ENCODE results near the gene RGS3. TPM values are rescaled to one million over a fixed set of nuclear protein-coding genes. Genes with fewer than 3 reads are reported as not detected.
A peak's percentile ranks its signal among the peaks of the same experiment; 100 is the strongest.

Gene RGS3
- total RNA-seq, 1 experiment from 2014 or later, result 71.1 TPM

DNA sequence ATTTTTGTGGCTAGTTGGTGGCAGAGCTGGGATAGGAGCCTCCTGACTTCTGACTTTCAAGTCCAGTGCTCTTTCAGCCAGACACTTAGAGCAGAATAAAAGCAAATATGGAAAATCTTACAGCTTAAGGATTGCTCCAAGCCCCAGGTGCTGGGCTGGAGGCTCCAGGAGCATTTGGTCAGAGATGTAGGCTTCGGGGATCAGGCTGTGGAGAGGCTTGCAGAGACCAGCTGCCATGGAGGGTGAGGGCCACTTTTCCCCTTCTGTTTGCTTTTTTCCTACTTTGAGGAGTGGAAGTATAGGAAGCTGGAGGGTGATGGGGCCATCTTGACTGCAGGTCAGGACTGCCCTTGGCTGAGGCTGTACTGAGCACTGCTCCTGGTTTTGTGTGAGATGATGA, 58.9 kb downstream of the RGS3 start:
- BruUV-seq (replicated peaks), result no TSS peak
- TF ChIP-seq, protein P1, sequence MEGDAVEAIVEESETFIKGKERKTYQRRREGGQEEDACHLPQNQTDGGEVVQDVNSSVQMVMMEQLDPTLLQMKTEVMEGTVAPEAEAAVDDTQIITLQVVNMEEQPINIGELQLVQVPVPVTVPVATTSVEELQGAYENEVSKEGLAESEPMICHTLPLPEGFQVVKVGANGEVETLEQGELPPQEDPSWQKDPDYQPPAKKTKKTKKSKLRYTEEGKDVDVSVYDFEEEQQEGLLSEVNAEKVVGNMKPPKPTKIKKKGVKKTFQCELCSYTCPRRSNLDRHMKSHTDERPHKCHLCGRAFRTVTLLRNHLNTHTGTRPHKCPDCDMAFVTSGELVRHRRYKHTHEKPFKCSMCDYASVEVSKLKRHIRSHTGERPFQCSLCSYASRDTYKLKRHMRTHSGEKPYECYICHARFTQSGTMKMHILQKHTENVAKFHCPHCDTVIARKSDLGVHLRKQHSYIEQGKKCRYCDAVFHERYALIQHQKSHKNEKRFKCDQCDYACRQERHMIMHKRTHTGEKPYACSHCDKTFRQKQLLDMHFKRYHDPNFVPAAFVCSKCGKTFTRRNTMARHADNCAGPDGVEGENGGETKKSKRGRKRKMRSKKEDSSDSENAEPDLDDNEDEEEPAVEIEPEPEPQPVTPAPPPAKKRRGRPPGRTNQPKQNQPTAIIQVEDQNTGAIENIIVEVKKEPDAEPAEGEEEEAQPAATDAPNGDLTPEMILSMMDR (IDR thresholded peaks at IDR 0.05; ENCODE audit: insufficient read depth in 1 of 2, low read depth in 1 of 2, low read length in 1 of 2, severe bottlenecking in 1 of 2, unreplicated experiment in 1 of 2), result no peak
- peaks cover 32% of the 10 kb centered on the region for H3K4me1 Mint-ChIP-seq (ENCODE audit: low read depth, unreplicated experiment)
- no peaks in the 10 kb centered on the region for H3K9me3 Mint-ChIP-seq (ENCODE audit: unreplicated experiment)
- Histone ChIP-seq H3K4me3 (ENCODE audit: low read depth, low read length) (no peak overlapping the region), H3K4me1 (peaks cover 28% of the 10 kb centered on the region), H3K9me3 (no peaks in the 10 kb centered on the region), H3K27me3 (replicated peaks; ENCODE audit: control insufficient read depth, insufficient read depth, low read length) (no peaks in the 10 kb centered on the region), H3K36me3 (ENCODE audit: control insufficient read depth, insufficient read depth, low read length) (peaks cover 6% of the 10 kb centered on the region)
- CTCF ChIA-PET, result no interaction called here
- no peak for DNase-seq
- H3K27ac Mint-ChIP-seq (ENCODE audit: unreplicated experiment), result peak overlapping the region; percentile 59
- POLR2A ChIA-PET, result no interaction called here
- intact Hi-C loops (cut with micrococcal nuclease; ENCODE audit: unreplicated experiment), result loop anchor here (10.0 kb wide), 1 partner anchor 132 kb away; no protein-coding TSS in a partner anchor
- peaks cover 91% of the 10 kb centered on the region for H3K36me3 Mint-ChIP-seq (ENCODE audit: insufficient read depth, unreplicated experiment)
- H3K27me3 Mint-ChIP-seq (ENCODE audit: insufficient read depth, unreplicated experiment), result no peaks in the 10 kb centered on the region
- no peak overlapping the region for H3K4me3 Mint-ChIP-seq (ENCODE audit: unreplicated experiment)

DNA sequence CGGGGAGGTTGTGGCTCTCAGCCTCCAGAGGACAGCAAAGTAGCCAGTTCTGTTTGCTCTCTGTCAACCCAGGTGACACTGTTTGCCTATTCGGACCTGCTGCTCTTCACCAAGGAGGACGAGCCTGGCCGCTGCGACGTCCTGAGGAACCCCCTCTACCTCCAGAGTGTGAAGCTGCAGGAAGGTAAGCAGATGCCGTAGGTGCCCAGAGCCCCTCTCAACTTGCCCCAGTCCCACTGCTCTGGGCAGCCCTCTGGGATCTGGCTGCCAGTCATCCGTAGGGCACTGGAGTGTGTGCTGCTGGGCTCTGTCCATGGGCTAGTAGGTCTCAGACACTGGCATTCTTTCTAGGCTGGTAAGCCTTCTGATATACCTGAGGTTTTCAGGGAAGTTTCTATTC, 59.3 kb downstream of the RGS3 start:
- TF ChIP-seq, protein P1 (IDR thresholded peaks at IDR 0.05; ENCODE audit: insufficient read depth in 1 of 2, low read depth in 1 of 2, low read length in 1 of 2, severe bottlenecking in 1 of 2, unreplicated experiment in 1 of 2), result no peak
- Mint-ChIP-seq H3K27ac (ENCODE audit: unreplicated experiment) (peak overlapping the region; percentile 59), H3K36me3 (ENCODE audit: insufficient read depth, unreplicated experiment) (peaks cover 91% of the 10 kb centered on the region), H3K27me3 (ENCODE audit: insufficient read depth, unreplicated experiment) (no peaks in the 10 kb centered on the region), H3K4me3 (ENCODE audit: unreplicated experiment) (no peak overlapping the region), H3K9me3 (ENCODE audit: unreplicated experiment) (no peaks in the 10 kb centered on the region), H3K4me1 (ENCODE audit: low read depth, unreplicated experiment) (peaks cover 36% of the 10 kb centered on the region)
- ChIA-PET POLR2A (no interaction called here), CTCF (no interaction called here)
- intact Hi-C loops (cut with micrococcal nuclease; ENCODE audit: unreplicated experiment), result loop anchor here (10.0 kb wide), 1 partner anchor 132 kb away; no protein-coding TSS in a partner anchor
- Histone ChIP-seq H3K4me1 (peaks cover 28% of the 10 kb centered on the region), H3K36me3 (ENCODE audit: control insufficient read depth, insufficient read depth, low read length) (peaks cover 6% of the 10 kb centered on the region), H3K9me3 (no peaks in the 10 kb centered on the region), H3K4me3 (ENCODE audit: low read depth, low read length) (no peak overlapping the region), H3K27me3 (replicated peaks; ENCODE audit: control insufficient read depth, insufficient read depth, low read length) (no peaks in the 10 kb centered on the region)
- no peak for DNase-seq
- BruUV-seq (replicated peaks), result no TSS peak

DNA sequence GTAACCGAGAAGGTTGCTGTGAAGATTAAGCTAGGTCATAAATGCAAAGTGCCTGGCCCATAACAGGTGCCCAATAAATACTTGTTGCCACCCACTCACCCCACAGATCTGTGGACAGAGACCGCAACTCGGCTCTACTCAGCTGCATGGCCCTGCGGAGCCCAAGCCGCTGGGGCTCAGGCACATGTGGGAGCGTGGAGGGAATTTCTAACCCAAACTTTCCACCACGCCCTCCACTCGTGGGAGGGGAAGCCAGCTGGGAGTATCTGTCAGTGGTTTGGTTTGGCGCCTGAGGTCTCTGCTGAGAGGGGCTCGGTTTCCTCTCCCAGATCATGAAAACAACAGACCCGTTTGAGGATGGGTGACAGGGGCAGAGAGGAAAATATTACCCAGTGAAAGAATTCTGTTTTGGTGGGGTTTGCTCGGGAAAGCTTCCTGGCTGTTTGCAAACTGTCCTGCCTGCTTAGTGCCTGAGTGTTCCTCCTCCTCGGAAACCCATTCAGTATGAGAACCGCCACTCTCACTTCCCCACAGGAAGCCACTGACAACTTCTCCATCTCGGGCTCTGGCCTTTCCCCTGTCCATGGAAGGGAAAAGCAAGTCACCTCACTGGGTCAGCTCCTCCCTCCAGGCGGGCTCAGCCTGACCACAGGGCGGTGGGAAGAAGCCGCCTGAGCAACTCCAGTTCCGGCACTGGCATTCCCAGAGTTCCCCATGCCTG, 60.1 kb downstream of the RGS3 start:
- intact Hi-C loops (cut with micrococcal nuclease; ENCODE audit: unreplicated experiment), result loop anchor here (10.0 kb wide), 1 partner anchor 131 kb away; no protein-coding TSS in a partner anchor
- no peak for DNase-seq
- H3K36me3 ChIP-seq (ENCODE audit: control insufficient read depth, insufficient read depth, low read length), result peaks cover 3% of the 10 kb centered on the region

More for the DNA sequence above, 60.1 kb downstream of the RGS3 start:
- Mint-ChIP-seq H3K4me3 (ENCODE audit: unreplicated experiment) (no peak overlapping the region), H3K36me3 (ENCODE audit: insufficient read depth, unreplicated experiment) (peaks cover 84% of the 10 kb centered on the region), H3K27me3 (ENCODE audit: insufficient read depth, unreplicated experiment) (no peaks in the 10 kb centered on the region), H3K9me3 (ENCODE audit: unreplicated experiment) (no peaks in the 10 kb centered on the region), H3K4me1 (ENCODE audit: low read depth, unreplicated experiment) (peaks cover 34% of the 10 kb centered on the region), H3K27ac (ENCODE audit: unreplicated experiment) (peak overlapping the region; percentile 12)
- TF ChIP-seq, protein P1 (IDR thresholded peaks at IDR 0.05; ENCODE audit: insufficient read depth in 1 of 2, low read depth in 1 of 2, low read length in 1 of 2, severe bottlenecking in 1 of 2, unreplicated experiment in 1 of 2), result no peak
- POLR2A ChIA-PET, result no interaction called here
- Histone ChIP-seq H3K4me3 (ENCODE audit: low read depth, low read length) (no peak overlapping the region), H3K9me3 (no peaks in the 10 kb centered on the region), H3K4me1 (peaks cover 34% of the 10 kb centered on the region), H3K27me3 (replicated peaks; ENCODE audit: control insufficient read depth, insufficient read depth, low read length) (no peaks in the 10 kb centered on the region)
- CTCF ChIA-PET, result no interaction called here
- BruUV-seq (replicated peaks), result no TSS peak
